ENCODE measurements around the gene SERPINA3.
"Not testable (repeated sequence)": the region's sequence is repeated elsewhere in the genome, so short reads cannot be mapped to it uniquely, and the experiment has no call there.

SERPINA3 gene

GRCh38 chr14:94586635-94587034 is 25.6 kb upstream of the SERPINA3 start:
- no peak for DNase-seq

DNA sequence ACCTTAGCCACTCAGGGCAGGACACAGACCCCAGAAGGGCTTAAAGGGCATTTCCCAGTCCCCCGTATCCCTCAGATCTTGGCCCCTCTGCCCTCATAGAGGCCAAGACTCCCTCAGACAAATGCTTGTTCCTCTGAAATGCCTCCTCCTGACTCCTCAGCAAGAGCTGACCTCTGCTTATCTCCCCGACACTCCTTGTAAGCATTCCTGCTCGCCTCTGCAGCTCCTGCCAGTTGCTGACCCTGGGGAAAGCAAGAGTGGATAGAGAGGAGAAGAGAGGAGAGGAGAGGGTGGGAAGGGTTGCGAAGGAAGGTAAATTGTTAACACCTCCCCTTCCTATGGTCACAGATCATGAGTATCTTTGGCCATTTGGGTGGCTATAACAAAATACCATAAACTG is 23.9 kb upstream of the SERPINA3 start:
- DNase-seq = no peak

GRCh38 chr14:94591073-94591472 is 21.1 kb upstream of the SERPINA3 start:
- no peak for DNase-seq

- DNase-seq = no peak
Measured at GRCh38 chr14:94591871-94592270, 20.3 kb upstream of the SERPINA3 start.

DNA sequence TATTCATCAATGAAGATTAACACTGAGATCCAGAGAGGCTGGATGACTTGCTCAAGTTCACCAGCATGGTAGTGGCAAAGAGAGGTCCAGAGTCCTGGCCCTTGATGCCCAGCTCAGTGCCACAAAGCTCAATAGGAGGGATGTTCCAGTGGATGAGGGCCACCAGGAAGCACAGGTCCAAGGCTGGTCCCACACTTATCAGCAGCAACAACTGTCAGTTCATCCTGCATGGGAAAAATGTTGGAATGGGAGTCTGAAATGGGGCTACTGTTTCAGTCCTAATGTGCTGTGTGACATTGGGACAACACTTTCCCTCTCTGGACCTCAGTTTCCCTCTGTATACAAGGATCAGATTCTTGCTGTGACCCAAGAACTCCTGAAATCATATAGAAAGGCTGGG is 19.7 kb upstream of the SERPINA3 start:
- DNase-seq = no peak

DNA sequence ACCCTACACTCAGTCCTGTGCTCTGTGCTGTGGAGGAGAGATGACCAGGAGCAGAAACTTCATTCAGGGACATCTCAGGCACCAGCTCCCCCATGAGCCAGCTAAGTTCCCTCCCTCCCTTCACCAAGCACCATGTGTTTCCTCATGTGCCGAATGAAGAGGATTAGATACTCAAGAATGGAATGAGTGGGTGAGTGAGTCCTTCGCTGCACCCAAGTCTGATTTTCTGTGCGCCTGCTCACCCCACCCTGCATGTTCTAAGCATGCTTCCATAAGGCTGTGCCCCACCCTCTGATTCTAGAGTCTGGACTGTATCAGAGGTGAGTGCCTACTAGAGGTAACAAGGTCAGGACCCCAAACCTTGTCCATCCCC is 18.8 kb upstream of the SERPINA3 start:
- DNase-seq = no peak

GRCh38 chr14:94593749-94594431 is 18.3 kb upstream of the SERPINA3 start:
- no peak for DNase-seq

- DNase-seq = no peak
Measured at GRCh38 chr14:94594441-94594840, 17.8 kb upstream of the SERPINA3 start.

- DNase-seq = no peak
Measured at GRCh38 chr14:94595912-94596311, 16.3 kb upstream of the SERPINA3 start.

GRCh38 chr14:94596361-94596760 is 15.8 kb upstream of the SERPINA3 start:
- no peak for DNase-seq

GRCh38 chr14:94597788-94598187 is 14.4 kb upstream of the SERPINA3 start:
- no peak for DNase-seq

- no peak for DNase-seq
Measured at GRCh38 chr14:94598506-94598815, 13.7 kb upstream of the SERPINA3 start.

DNA sequence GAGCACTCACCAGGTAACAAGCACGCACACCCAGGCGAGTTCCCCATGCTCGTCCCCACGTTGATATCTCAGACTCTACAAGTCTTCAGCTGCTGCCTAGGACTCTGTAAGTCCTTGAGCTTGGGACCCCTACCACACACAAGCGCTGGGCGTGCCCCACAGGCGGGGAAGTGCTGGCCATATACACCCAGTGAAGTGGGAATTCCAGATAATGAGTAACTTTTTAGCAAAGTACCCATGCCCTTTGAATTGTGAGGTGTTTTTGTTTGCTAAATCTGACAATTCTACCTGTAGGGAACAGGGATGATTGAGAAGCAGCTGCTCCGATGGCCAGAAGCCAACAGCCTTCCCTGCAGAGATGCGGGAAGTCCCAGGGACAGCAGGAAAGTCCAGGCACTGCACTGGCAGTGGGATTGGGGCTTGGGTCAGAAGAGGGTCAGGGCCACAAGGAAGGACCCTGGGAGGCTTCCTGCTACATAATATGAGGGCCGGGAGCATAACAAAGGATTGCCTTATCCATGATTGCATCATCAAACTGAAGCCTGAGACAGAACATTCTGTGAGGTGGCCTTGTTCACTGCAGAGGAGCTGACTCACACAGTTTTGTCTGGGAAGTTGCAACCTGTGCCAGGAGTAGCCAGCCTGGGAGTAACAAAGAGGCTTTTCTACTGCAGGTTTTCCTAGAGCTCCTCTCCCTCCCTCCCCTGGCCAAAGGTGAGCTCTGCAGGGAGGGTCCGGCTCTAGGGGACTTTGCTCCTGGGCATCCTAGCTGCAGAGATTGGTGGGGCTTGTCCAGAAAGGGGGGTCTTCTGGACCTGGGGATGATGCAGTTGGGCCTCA is 13.2 kb upstream of the SERPINA3 start:
- no peak for DNase-seq

DNA sequence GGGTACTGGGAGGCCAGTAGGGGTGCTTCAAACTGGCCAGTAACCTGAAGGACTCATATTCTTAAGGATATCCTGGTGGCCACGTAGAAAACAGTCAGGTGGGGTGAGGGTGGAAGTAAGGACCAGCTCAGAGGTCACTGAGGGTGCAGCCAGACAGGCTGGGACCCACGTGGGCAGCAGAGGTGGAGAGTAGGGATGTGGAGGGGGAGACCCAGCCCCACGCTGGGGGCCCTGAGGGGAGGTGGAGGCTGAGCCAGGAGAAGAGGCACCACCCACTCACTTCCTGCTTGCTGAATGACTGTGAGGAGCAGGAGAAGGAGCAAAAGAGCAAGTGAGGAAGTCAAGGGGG is 12.6 kb upstream of the SERPINA3 start:
- DNase-seq = no peak

GRCh38 chr14:94600148-94600545 is 12.0 kb upstream of the SERPINA3 start:
- DNase-seq = no peak

DNA sequence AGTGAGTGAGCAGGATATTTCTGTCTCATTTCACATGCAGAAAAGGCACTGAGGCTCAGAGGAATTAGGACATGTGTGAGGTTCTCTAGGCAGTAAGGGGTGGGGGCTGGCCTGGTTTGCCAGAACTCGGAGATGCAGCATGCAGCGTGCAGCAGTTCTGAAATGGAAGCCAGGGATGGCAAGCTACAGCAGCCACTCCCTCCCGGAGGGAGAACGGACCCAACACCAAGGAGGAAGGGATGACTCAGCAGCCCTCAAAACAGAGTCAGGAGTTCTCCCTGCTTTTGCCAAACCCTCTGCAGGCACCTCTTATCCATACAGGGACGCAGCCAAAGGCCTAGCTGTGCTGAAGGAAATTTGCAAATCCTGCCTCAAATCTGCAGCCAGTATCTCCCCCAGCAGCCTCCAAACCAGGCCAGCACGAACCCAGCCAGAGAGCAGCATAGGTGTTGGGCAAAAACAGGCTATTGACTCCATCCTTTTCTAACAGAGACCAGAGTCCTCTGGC is 10.3 kb upstream of the SERPINA3 start:
- no peak for DNase-seq

- DNase-seq = no peak
Measured at GRCh38 chr14:94602722-94603121, 9.5 kb upstream of the SERPINA3 start.

DNA sequence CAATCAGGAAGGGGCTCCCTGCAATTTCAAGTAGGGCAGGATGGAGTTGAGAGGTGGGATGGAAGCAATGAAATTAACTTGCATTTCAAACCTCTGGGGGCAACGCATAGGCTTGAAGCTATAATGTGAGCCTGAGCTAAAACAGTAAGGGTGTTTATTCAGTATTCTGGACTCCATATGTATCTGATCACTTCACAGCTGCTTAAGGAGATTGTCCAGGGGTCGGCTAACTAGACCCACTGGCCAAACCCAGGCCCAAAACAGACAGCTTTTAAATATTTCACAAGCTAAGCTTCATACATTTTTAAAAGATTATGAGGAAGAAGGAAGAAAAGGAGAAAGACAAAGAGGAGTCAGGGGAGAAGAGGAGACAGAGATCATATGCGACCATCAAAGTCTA is 6.8 kb upstream of the SERPINA3 start:
- DNase-seq = no peak

GRCh38 chr14:94608966-94609365 is 3.2 kb upstream of the SERPINA3 start:
- DNase-seq = not testable (repeated sequence)

DNA sequence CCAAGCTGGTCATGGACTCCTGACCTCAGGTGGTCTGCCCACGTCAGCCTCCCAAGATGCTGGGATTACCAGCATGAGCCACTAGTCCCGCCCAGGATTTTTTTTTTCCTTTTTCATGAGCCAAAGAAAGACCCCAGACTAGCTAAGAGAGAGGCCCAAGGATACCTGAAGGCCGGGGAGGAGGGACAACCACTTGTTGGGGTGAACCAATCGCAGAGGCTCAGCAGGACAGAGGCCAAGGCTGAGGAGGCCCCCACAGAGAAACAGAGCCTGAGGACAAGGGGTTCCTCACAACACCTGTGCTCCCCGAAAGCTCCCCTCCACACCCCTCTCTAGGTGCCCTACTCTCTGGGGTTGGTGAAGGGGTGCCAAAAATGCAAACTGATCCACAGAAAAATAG is 1.0 kb upstream of the SERPINA3 start:
- no peak for DNase-seq

DNA sequence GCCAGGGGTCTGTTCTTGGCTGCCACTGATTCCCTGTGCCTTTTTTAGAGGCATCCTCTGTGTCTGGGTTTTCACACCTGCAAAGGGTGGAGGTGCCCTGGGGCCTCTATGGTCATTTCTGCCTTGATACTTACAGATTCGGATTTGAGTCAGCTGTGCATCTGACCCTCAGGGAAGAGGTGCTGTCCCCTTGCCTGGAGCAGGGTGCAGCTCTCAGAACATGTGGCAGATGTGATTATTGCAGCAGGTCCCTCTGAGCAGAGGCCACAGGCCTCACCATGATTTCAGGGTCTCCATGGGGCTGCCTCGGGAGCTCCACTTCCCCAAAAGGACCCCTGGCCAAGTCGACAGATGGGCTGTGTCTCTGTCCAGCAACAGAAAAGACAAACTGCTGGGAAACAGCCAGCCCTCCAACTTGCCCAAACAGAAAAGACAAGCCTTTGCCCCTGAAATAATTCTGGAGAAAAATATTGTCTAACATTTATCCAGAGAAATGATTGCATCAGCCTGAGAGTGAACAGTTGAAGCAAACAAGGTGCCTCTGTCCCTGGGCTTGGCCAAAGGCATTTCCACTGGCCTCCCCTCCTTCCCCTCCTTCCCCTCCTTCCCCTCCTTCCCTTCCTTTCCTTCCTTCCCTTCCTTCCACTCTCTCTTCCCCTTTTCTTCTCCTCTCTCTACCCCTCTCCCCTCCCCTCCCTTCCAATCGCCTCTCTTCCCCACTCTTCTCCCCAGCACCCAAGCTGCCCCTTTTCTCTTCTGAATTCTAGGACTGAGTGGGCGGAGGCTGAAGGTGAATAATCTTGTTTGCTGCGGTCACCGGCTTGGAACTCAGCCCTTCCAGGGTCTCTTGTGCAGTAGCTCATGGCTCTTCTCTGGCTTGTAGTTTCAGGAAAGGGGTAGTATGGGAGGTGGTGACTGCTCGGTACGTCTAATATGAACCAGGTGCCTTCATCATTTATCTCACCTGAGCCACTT is 676 bp downstream of the SERPINA3 start:
- no peak for DNase-seq

DNA sequence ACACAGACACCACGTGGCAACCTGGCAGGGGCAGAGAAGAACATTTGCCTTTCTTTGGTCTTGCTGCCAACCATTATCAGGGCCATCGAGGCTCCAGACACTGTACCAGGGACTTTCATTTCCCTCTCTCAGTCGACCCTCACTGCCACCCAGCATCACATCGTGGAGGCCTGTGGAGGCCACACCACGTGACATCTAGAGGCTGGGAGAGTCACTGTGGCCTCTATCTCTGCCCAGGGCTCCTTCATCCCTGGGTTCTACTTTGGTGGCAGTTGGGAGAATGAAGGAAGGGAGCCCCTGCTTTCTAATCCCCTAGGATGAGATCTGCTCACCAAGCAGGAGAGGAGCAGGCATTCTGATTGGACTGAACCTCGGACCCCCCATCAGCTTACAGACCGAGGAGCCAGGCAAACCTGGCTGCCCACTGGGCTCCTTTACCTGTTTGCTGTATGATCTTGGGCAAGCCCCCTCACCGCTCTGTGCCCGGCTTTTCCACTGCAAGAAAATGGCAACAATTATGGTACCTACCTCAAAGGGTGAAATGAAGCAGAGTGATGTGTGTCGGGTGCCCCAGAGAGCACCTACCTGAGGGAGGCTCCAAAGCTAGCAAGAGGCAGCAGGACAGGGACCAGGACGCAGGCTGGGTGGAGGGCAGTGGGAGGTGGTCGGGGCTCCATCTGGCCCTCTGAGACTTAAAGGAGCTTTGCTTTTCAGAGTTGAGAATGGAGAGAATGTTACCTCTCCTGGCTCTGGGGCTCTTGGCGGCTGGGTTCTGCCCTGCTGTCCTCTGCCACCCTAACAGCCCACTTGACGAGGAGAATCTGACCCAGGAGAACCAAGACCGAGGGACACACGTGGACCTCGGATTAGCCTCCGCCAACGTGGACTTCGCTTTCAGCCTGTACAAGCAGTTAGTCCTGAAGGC is 1.8 kb downstream of the SERPINA3 start:
- no peak for DNase-seq
